GM23338 (cell line): Measurements from ENCODE around the gene NLK. TPM values are rescaled to one million over a fixed set of nuclear protein-coding genes. Genes with fewer than 3 reads are reported as not detected.
"Not testable (repeated sequence)": the region's sequence is repeated elsewhere in the genome, so short reads cannot be mapped to it uniquely, and the experiment has no call there.

ENCODE experiments used
- ATAC-seq: fragments of 200-7000 bp; cut with Tn5 transposase; 3 replicates; pipeline ENCODE4 v1.9.1; 2020
- DNase-seq: peaks from one replicate; pipeline ENCODE4 v3.0.0-alpha.2; 2015; ENCODE audit warnings: low spot score
- H2AFZ ChIP-seq: fragments of 200-600 bp; sonication (generic); 2 replicates; pipeline ENCODE4 v1.8.0; 2016; ENCODE audit warnings: antibody characterized with exemption, mild to moderate bottlenecking, moderate library complexity
- H3F3A ChIP-seq: fragments of 200-600 bp; sonication (generic); replicated peaks from 2 replicates; pipeline ENCODE4 v1.8.0; 2017; ENCODE audit warnings: antibody characterized with exemption, mixed run types, low read depth
- H3K27ac ChIP-seq: fragments of 200-600 bp; sonication (generic); 2 replicates; pipeline ENCODE4 v1.6.1; 2016; ENCODE audit warnings: low read depth
- H3K27me3 ChIP-seq: fragments of 200-600 bp; sonication (generic); 2 replicates; pipeline ENCODE4 v1.8.0; 2016; ENCODE audit warnings: mild to moderate bottlenecking, mixed run types, moderate library complexity; ENCODE audit not compliant: insufficient read depth
- H3K36me3 ChIP-seq: fragments of 200-600 bp; sonication (generic); 2 replicates; pipeline ENCODE4 v1.8.0; 2016; ENCODE audit warnings: mild to moderate bottlenecking; ENCODE audit not compliant: insufficient read depth
- H3K4me1 ChIP-seq: fragments of 200-600 bp; sonication (generic); 2 replicates; pipeline ENCODE4 v1.8.0; 2016; ENCODE audit warnings: mild to moderate bottlenecking, moderate library complexity; ENCODE audit not compliant: insufficient read depth
- H3K4me2 ChIP-seq: fragments of 200-600 bp; sonication (generic); 2 replicates; pipeline ENCODE4 v1.7.1; 2017; ENCODE audit warnings: mixed run types
- H3K4me3 ChIP-seq: fragments of 200-600 bp; sonication (generic); 2 replicates; pipeline ENCODE4 v1.6.1; 2016; ENCODE audit warnings: mixed run types
- H3K79me2 ChIP-seq: fragments of 200-600 bp; sonication (generic); replicated peaks from 2 replicates; pipeline ENCODE4 v1.8.0; 2017; ENCODE audit warnings: mild to moderate bottlenecking; ENCODE audit not compliant: insufficient read depth
- H3K9me2 ChIP-seq: fragments of 200-600 bp; sonication (generic); 2 replicates; pipeline ENCODE4 v1.8.0; 2017; ENCODE audit not compliant: insufficient read depth
- H4K20me1 ChIP-seq: fragments of 200-600 bp; sonication (generic); replicated peaks from 2 replicates; pipeline ENCODE4 v1.8.0; 2017; ENCODE audit warnings: mild to moderate bottlenecking; ENCODE audit not compliant: insufficient read depth
- H3K27ac Mint-ChIP-seq: 2 replicates; pipeline ENCODE4 v1.8.0; 2020; ENCODE audit warnings: inconsistent platforms, mild to moderate bottlenecking, moderate library complexity, mixed read lengths
- H3K27me3 Mint-ChIP-seq: 3 replicates; pipeline ENCODE4 v1.8.0; 2022; ENCODE audit warnings: low read depth, mild to moderate bottlenecking, moderate library complexity, mixed read lengths, inconsistent platforms; ENCODE audit not compliant: insufficient read depth, poor library complexity
- H3K36me3 Mint-ChIP-seq: 3 replicates; pipeline ENCODE4 v1.8.0; 2021; ENCODE audit warnings: low read depth, mild to moderate bottlenecking, inconsistent platforms, moderate library complexity, mixed read lengths
- H3K4me1 Mint-ChIP-seq: 3 replicates; pipeline ENCODE4 v1.8.0; 2020; ENCODE audit warnings: mild to moderate bottlenecking, inconsistent platforms, mixed read lengths
- H3K4me3 Mint-ChIP-seq: 3 replicates; pipeline ENCODE4 v1.8.0; 2021; ENCODE audit warnings: moderate library complexity, mild to moderate bottlenecking, inconsistent platforms, mixed read lengths
- H3K9me3 Mint-ChIP-seq: 3 replicates; pipeline ENCODE4 v1.8.0; 2020; ENCODE audit warnings: moderate library complexity, mild to moderate bottlenecking, inconsistent platforms, mixed read lengths
- CREB1 ChIP-seq: fragments of 250-450 bp; sonication (Bioruptor Pico); IDR thresholded peaks from 2 replicates; pipeline ENCODE4 v1.5.0; 2020; ENCODE audit warnings: low read depth, mild to moderate bottlenecking, moderate library complexity
- EZH2 ChIP-seq: fragments of 200-600 bp; sonication (generic); IDR thresholded peaks from one replicate; pipeline ENCODE4 v1.8.0; 2017; ENCODE audit warnings: antibody characterized with exemption, mild to moderate bottlenecking, low read depth; ENCODE audit not compliant: unreplicated experiment
- JUNB ChIP-seq: IDR thresholded peaks from one replicate; pipeline ENCODE4 v1.6.1; 2016; ENCODE audit warnings: antibody characterized with exemption; ENCODE audit not compliant: unreplicated experiment
- POLR2AphosphoS5 ChIP-seq: IDR thresholded peaks from 2 replicates; pipeline ENCODE4 v1.6.1; 2016; ENCODE audit warnings: antibody characterized with exemption, low read depth
- ZNF114 ChIP-seq: fragments of 250-450 bp; sonication (Bioruptor Pico); IDR thresholded peaks from 2 replicates; pipeline ENCODE4 v1.5.0; 2020; ENCODE audit warnings: mild to moderate bottlenecking, moderate library complexity
- ZNF331 ChIP-seq: fragments of 250-450 bp; sonication (Bioruptor Pico); IDR thresholded peaks from 2 replicates; pipeline ENCODE4 v1.5.0; 2020; ENCODE audit warnings: low read depth, mild to moderate bottlenecking, moderate library complexity
- polyA plus RNA-seq: library from polyadenylated mRNA; unstranded; fragments of >200 nt; fragmentation: Nextera tagmentation; extraction: Ambion mirVana; gene quantifications from 2 replicates; pipeline ENCODE4 v1.2.1, GENCODE V29; 2016
- total RNA-seq: library from RNA; depleted of rRNA; stranded (reverse); fragments of >200 nt; shearing (Covaris generic); gene quantifications from 2 replicates; pipeline ENCODE4 v1.2.3, GENCODE V29; 2014
- TF ChIP-seq, protein P1 (sequence below): IDR thresholded peaks from one replicate; pipeline ENCODE4 v1.6.1; 2018; ENCODE audit warnings: antibody characterized with exemption; ENCODE audit not compliant: unreplicated experiment
- TF ChIP-seq, protein P2 (sequence below), 2 experiments: fragments of 200-600 bp in 1 of 2; sonication (generic) in 1 of 2; conservative IDR thresholded peaks; 2 replicates each; pipeline versions ENCODE4 v1.5.1 to v1.6.1; 2016 to 2017; ENCODE audit warnings: antibody characterized with exemption in 2 of 2, low read depth in 2 of 2, mild to moderate bottlenecking in 2 of 2, moderate library complexity in 1 of 2

NLK gene
- total and polyA plus RNA-seq, 2 experiments from 2014 or later, result 34.7 to 78.5 TPM

DNA sequence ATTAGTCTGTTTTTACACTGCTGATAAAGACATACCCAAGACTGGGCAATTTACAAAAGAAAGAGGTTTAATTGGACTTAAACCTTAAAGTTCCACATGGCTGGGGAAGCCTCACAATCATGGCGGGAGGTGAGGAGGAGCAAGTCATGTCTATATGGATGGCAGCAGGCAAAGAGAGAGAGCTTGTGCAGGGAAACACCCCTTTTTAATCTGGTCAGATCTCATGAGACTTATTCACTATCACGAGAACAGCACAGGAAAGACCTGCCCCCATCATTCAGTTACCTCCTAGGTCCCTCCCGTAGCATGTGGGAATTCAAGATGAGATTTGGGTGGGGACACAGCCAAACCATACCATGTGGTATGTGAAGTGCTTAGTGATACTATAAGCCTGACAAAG lies 144.0 kb downstream of the NLK start:
- not testable (repeated sequence) for H3K27me3 Mint-ChIP-seq, H3F3A ChIP-seq, H3K9me3 Mint-ChIP-seq, H4K20me1 ChIP-seq, ATAC-seq, H3K4me3 Mint-ChIP-seq, H3K27me3 ChIP-seq, DNase-seq, H3K27ac Mint-ChIP-seq, H3K79me2 ChIP-seq, H3K4me1 ChIP-seq, H3K4me1 Mint-ChIP-seq, H2AFZ ChIP-seq, H3K4me3 ChIP-seq, H3K4me2 ChIP-seq, H3K27ac ChIP-seq
- Histone ChIP-seq H3K36me3 (peaks cover 30% of the 10 kb centered on the region), H3K9me2 (peaks cover 10% of the 10 kb centered on the region)
- H3K36me3 Mint-ChIP-seq, result peaks cover 39% of the 10 kb centered on the region

DNA sequence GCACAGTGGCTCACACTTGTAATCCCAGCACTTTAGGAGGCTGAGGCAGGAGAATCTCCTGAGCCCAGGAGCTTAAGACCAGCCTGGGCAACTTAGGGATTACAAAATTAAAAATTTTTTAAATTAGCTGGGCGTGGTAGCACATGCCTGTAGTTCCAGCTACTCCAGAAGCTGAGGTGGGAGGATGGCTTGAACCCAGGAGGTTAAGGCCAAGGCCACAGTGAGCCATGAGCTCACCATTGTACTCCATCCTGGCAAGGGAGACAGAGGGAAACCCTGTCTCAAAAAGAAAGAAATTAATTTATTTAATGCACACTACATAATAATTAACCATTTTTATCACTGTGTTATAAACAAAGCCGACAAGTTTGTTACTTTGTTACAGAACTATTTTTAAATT lies 145.5 kb downstream of the NLK start:
- Histone ChIP-seq H3K36me3 (peaks cover 30% of the 10 kb centered on the region), H3K4me3 (no peak overlapping the region), H3K27ac (no peak overlapping the region), H3K9me2 (peaks cover 10% of the 10 kb centered on the region), H2AFZ (no peak overlapping the region), H3K4me2 (no peak overlapping the region), H3K27me3 (no peaks in the 10 kb centered on the region), H3F3A (no peaks in the 10 kb centered on the region), H3K4me1 (no peaks in the 10 kb centered on the region), H4K20me1 (no peaks in the 10 kb centered on the region), H3K79me2 (no peaks in the 10 kb centered on the region)
- ATAC-seq (no peak), DNase-seq (no peak)
- Mint-ChIP-seq H3K4me3 (no peak overlapping the region), H3K27me3 (peaks cover 1% of the 10 kb centered on the region), H3K4me1 (no peaks in the 10 kb centered on the region; the same call in 1 of the 3 replicates), H3K36me3 (peaks cover 53% of the 10 kb centered on the region), H3K9me3 (peaks cover 10% of the 10 kb centered on the region; the same call in 2 of the 3 replicates), H3K27ac (no peak overlapping the region)
- TF ChIP-seq EZH2, result no peak
- TF ChIP-seq POLR2AphosphoS5, result no peak
- TF ChIP-seq ZNF114, result no peak
- TF ChIP-seq JUNB, result no peak

- no peak for ATAC-seq
- TF ChIP-seq EZH2 (no peak), ZNF114 (no peak), JUNB (no peak), CREB1 (no peak), ZNF331 (CRISPR knock-in tag) (no peak)
- TF ChIP-seq, protein P1, sequence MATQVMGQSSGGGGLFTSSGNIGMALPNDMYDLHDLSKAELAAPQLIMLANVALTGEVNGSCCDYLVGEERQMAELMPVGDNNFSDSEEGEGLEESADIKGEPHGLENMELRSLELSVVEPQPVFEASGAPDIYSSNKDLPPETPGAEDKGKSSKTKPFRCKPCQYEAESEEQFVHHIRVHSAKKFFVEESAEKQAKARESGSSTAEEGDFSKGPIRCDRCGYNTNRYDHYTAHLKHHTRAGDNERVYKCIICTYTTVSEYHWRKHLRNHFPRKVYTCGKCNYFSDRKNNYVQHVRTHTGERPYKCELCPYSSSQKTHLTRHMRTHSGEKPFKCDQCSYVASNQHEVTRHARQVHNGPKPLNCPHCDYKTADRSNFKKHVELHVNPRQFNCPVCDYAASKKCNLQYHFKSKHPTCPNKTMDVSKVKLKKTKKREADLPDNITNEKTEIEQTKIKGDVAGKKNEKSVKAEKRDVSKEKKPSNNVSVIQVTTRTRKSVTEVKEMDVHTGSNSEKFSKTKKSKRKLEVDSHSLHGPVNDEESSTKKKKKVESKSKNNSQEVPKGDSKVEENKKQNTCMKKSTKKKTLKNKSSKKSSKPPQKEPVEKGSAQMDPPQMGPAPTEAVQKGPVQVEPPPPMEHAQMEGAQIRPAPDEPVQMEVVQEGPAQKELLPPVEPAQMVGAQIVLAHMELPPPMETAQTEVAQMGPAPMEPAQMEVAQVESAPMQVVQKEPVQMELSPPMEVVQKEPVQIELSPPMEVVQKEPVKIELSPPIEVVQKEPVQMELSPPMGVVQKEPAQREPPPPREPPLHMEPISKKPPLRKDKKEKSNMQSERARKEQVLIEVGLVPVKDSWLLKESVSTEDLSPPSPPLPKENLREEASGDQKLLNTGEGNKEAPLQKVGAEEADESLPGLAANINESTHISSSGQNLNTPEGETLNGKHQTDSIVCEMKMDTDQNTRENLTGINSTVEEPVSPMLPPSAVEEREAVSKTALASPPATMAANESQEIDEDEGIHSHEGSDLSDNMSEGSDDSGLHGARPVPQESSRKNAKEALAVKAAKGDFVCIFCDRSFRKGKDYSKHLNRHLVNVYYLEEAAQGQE, result no peak
- TF ChIP-seq, protein P2, sequence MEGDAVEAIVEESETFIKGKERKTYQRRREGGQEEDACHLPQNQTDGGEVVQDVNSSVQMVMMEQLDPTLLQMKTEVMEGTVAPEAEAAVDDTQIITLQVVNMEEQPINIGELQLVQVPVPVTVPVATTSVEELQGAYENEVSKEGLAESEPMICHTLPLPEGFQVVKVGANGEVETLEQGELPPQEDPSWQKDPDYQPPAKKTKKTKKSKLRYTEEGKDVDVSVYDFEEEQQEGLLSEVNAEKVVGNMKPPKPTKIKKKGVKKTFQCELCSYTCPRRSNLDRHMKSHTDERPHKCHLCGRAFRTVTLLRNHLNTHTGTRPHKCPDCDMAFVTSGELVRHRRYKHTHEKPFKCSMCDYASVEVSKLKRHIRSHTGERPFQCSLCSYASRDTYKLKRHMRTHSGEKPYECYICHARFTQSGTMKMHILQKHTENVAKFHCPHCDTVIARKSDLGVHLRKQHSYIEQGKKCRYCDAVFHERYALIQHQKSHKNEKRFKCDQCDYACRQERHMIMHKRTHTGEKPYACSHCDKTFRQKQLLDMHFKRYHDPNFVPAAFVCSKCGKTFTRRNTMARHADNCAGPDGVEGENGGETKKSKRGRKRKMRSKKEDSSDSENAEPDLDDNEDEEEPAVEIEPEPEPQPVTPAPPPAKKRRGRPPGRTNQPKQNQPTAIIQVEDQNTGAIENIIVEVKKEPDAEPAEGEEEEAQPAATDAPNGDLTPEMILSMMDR (conservative IDR thresholded peaks at IDR 0.05; ENCODE audit: low read depth in 2 of 2), result no peak
Measured at GRCh38 chr17:28188841-28189263, 146.4 kb downstream of the NLK start.

More at GRCh38 chr17:28188841-28189263, 146.4 kb downstream of the NLK start:
- Mint-ChIP-seq H3K27me3 (peaks cover 1% of the 10 kb centered on the region), H3K36me3 (peaks cover 56% of the 10 kb centered on the region), H3K9me3 (peaks cover 10% of the 10 kb centered on the region; the same call in 2 of the 3 replicates), H3K4me3 (no peak overlapping the region), H3K27ac (no peak overlapping the region), H3K4me1 (no peaks in the 10 kb centered on the region; the same call in none of the 3 replicates)
- Histone ChIP-seq H3K79me2 (no peaks in the 10 kb centered on the region), H3K27ac (no peak overlapping the region), H3K9me2 (peaks cover 10% of the 10 kb centered on the region), H2AFZ (no peak overlapping the region), H4K20me1 (no peaks in the 10 kb centered on the region), H3K27me3 (no peaks in the 10 kb centered on the region), H3K36me3 (peaks cover 32% of the 10 kb centered on the region), H3K4me2 (no peak overlapping the region), H3F3A (no peaks in the 10 kb centered on the region), H3K4me3 (no peak overlapping the region), H3K4me1 (no peaks in the 10 kb centered on the region)
- DNase-seq, result no peak
